Bone marrow (tissue), 2 donors: ENCODE measurements around the gene RABGAP1L.

Source experiments
- DNase-seq, 2 donors: peaks; one replicate each; lab custom pipeline; 2025; lab: John Stamatoyannopoulos, UW

RABGAP1L gene

GRCh38 chr1:174761901-174762585 is 602.7 kb downstream of the RABGAP1L start:
- DNase-seq: no peak

GRCh38 chr1:174764191-174764590 is 604.9 kb downstream of the RABGAP1L start:
- no peak for DNase-seq

GRCh38 chr1:174766727-174767126 is 607.4 kb downstream of the RABGAP1L start:
- DNase-seq: no peak

GRCh38 chr1:174768516-174768915 is 609.2 kb downstream of the RABGAP1L start:
- no peak for DNase-seq

- DNase-seq: no peak
Measured at GRCh38 chr1:174768949-174769348, 609.6 kb downstream of the RABGAP1L start.

- peak in 1 of 2 donors; percentile 38 for DNase-seq
Measured at GRCh38 chr1:174769961-174770549, 610.7 kb downstream of the RABGAP1L start.

GRCh38 chr1:174775621-174776020 is 616.3 kb downstream of the RABGAP1L start:
- DNase-seq: no peak

GRCh38 chr1:174777262-174777661 is 617.9 kb downstream of the RABGAP1L start:
- DNase-seq: no peak

- no peak for DNase-seq
Measured at GRCh38 chr1:174785510-174785909, 626.2 kb downstream of the RABGAP1L start.

- no peak for DNase-seq
Measured at GRCh38 chr1:174786358-174786757, 627.0 kb downstream of the RABGAP1L start.

- DNase-seq: no peak
Measured at GRCh38 chr1:174786760-174787159, 627.4 kb downstream of the RABGAP1L start.

- DNase-seq: peak in 1 of 2 donors; percentile 50
Measured at GRCh38 chr1:174788981-174789380, 629.7 kb downstream of the RABGAP1L start.

GRCh38 chr1:174789399-174789798 is 630.1 kb downstream of the RABGAP1L start:
- DNase-seq: peak in 1 of 2 donors; percentile 79

- peak in 1 of 2 donors; percentile 21 for DNase-seq
Measured at GRCh38 chr1:174791863-174792262, 632.5 kb downstream of the RABGAP1L start.

GRCh38 chr1:174794861-174795260 is 635.5 kb downstream of the RABGAP1L start:
- DNase-seq: no peak

GRCh38 chr1:174795806-174796205 is 636.5 kb downstream of the RABGAP1L start:
- no peak for DNase-seq

- DNase-seq: no peak
Measured at GRCh38 chr1:174797398-174797797, 638.1 kb downstream of the RABGAP1L start.

GRCh38 chr1:174799136-174799479 is 639.8 kb downstream of the RABGAP1L start:
- no peak for DNase-seq

GRCh38 chr1:174800216-174800851 is 641.0 kb downstream of the RABGAP1L start:
- no peak for DNase-seq

GRCh38 chr1:174800876-174801275 is 641.6 kb downstream of the RABGAP1L start:
- DNase-seq: no peak

GRCh38 chr1:174809755-174810280 is 650.5 kb downstream of the RABGAP1L start:
- no peak for DNase-seq

GRCh38 chr1:174812016-174812415 is 652.7 kb downstream of the RABGAP1L start:
- no peak for DNase-seq

GRCh38 chr1:174812656-174813055 is 653.3 kb downstream of the RABGAP1L start:
- no peak for DNase-seq
